Ovary (tissue), 9 donors: ENCODE data around the gene LRP1B. TPM values are rescaled to one million over a fixed set of nuclear protein-coding genes. Genes with fewer than 3 reads are reported as not detected.

Source experiments
- DNase-seq, 5 donors: peaks; one replicate each; pipeline ENCODE4 v3.0.0-alpha.2; 2019 to 2020
- H3K27ac ChIP-seq, 2 donors: fragments of 200-600 bp; one replicate each; pipeline versions ENCODE4 v1.5.1 to v1.8.0; 2019 to 2022
- H3K27me3 ChIP-seq: fragments of 200-600 bp; one replicate; pipeline ENCODE4 v1.8.0; 2022
- H3K36me3 ChIP-seq: fragments of 200-600 bp; sonication (generic); one replicate; pipeline ENCODE4 v1.5.1; 2019
- H3K4me1 ChIP-seq: one replicate; pipeline ENCODE4 v1.8.1; 2013; ENCODE audit warnings: mild to moderate bottlenecking, moderate library complexity; ENCODE audit not compliant: insufficient read depth
- H3K4me3 ChIP-seq: fragments of 200-600 bp; sonication (generic); one replicate; pipeline ENCODE4 v1.5.1; 2017
- H3K9me3 ChIP-seq, 2 donors: fragments of 200-600 bp in 1 of 2; sonication (generic) in 1 of 2; one replicate each; pipeline versions ENCODE4 v1.5.1 to v1.8.1; 2013 to 2019; ENCODE audit warnings: mild to moderate bottlenecking in 1 of 2, moderate library complexity in 1 of 2
- CTCF ChIP-seq, 3 donors: fragments of 450-650 bp in 2 of 3; fragments of 200-600 bp in 1 of 3; IDR thresholded peaks; one replicate each; pipeline versions ENCODE4 v1.5.1 to v1.8.0; 2016 to 2022; ENCODE audit warnings: antibody characterized with exemption in 3 of 3, mild to moderate bottlenecking in 1 of 3
- EP300 ChIP-seq: sonication (generic); formaldehyde crosslinking; IDR thresholded peaks from one replicate; pipeline ENCODE4 v1.6.1; 2017; ENCODE audit warnings: antibody characterized with exemption
- POLR2A ChIP-seq: fragments of 450-650 bp; IDR thresholded peaks from one replicate; pipeline ENCODE4 v1.6.1; 2017; ENCODE audit warnings: antibody characterized with exemption, mild to moderate bottlenecking, moderate library complexity
- WGBS, 3 donors: extraction: QIAGEN DNeasy Blood & Tissue Kit in 1 of 3; methylation state at CpG; one replicate each; pipeline versions ENCODE4 v1.1.5 to v1.1.7; 2013 to 2017; 5-methylcytosine and 5-hydroxymethylcytosine counted together
- intact Hi-C, 4 donors: fragments of 100-400 bp; cut with DNase I; formaldehyde crosslinking; loops; one replicate each; pipeline versions ENCODE4 v1.11.0 to v1.15.1; 2022 to 2023
- polyA plus RNA-seq, 2 donors: library from polyadenylated mRNA; stranded (reverse); fragments of 200-250 nt in 1 of 2; fragments of 350-450 nt in 1 of 2; fragmentation: Illumina TruSeq in 1 of 2; extraction: RNeasy Lipid Tissue Mini Kit (QIAGEN cat#74804) in 1 of 2; gene quantifications; one replicate each; pipeline ENCODE4 v1.2.3, GENCODE V29; 2013 to 2014
- total RNA-seq, 7 donors: library from RNA; depleted of rRNA in 2 of 7; stranded (reverse); fragments of >200 nt in 2 of 7; fragmentation: NEBNext Ultra II Directional in 3 of 7; extraction: Animal tissue kit (Norgen Biotek cat#: 25700) in 3 of 7; gene quantifications; one replicate each; pipeline versions ENCODE4 v1.1.0 to v1.2.4, GENCODE V29; 2016 to 2023
- donor health status: DM: no; HTN: no; CAD: no; lungs with moderate emphysema.
- donor health status: DM: no; HTN: no; CAD: no.
- donor health status: Bipolar disorder and iron deficiency.
- donor health status: DM: yes; HTN: yes; CAD: no.
- donor health status: DM: no; HTN: no; CAD: no.
- donor health status: DM: yes; HTN: yes; CAD: no.

The LRP1B gene
- total and polyA plus RNA-seq, 9 donors: 0.08 to 2.6 (median 0.37) TPM

GRCh38 chr2:140786585-140786984, 1344.2 kb downstream of the LRP1B start:
- Histone ChIP-seq H3K36me3 (no peaks in the 10 kb centered on the region), H3K9me3 (no peaks in the 10 kb centered on the region), H3K27me3 (no peaks in the 10 kb centered on the region), H3K4me1 (no peaks in the 10 kb centered on the region), H3K27ac (no peak overlapping the region), H3K4me3 (no peak overlapping the region)
- DNase-seq: no peak
- no peak for TF ChIP-seq EP300
- TF ChIP-seq POLR2A: no peak
- TF ChIP-seq CTCF (IDR thresholded peaks at IDR 0.05): no peak
- intact Hi-C loops: no loop called here
- WGBS, 3 donors: 85 to 88% (median 88%) methylated on average over 2 of the region's 2 CpGs

- H3K36me3 ChIP-seq: no peaks in the 10 kb centered on the region
- DNase-seq: no peak
- no peaks in the 10 kb centered on the region for H3K9me3 ChIP-seq
- intact Hi-C loops: no loop called here
- no peak overlapping the region for H3K4me3 ChIP-seq
- no peaks in the 10 kb centered on the region for H3K4me1 ChIP-seq
- no peaks in the 10 kb centered on the region for H3K27me3 ChIP-seq
- TF ChIP-seq CTCF (IDR thresholded peaks at IDR 0.05): no peak
- no peak for TF ChIP-seq POLR2A
- TF ChIP-seq EP300: no peak
- no peak overlapping the region for H3K27ac ChIP-seq
These were observed 1355.4 kb downstream of the LRP1B start for GRCh38 chr2:140775411-140775810.

DNA sequence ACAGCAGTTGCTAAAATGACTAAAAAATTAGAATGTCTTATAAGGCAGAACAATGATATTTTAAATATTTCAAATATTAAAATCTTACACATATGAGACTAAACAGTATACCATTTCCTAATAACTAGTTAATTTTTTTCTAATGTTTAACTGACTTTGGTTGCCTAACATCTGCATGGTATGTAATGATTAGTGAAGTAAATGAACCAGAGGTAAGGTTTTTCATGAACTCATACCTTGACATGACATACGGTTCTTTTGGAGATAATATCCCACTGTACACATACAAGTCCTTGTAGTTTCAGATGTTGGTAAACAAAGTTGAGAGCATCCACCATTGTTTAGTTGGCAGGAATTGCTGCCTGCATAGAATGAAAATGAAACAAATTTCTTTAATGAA, 1360.2 kb downstream of the LRP1B start:
- H3K27ac ChIP-seq: no peak overlapping the region
- H3K9me3 ChIP-seq: no peaks in the 10 kb centered on the region
- TF ChIP-seq POLR2A (no peak), CTCF (IDR thresholded peaks at IDR 0.05) (no peak), EP300 (no peak)
- H3K36me3 ChIP-seq: no peaks in the 10 kb centered on the region
- no peaks in the 10 kb centered on the region for H3K4me1 ChIP-seq
- intact Hi-C loops: no loop called here
- H3K4me3 ChIP-seq: no peak overlapping the region
- no peak for DNase-seq
- 80 to 82% (median 80%) methylated on average over 1 of the region's 1 CpG for WGBS, 3 donors
- no peaks in the 10 kb centered on the region for H3K27me3 ChIP-seq

DNA sequence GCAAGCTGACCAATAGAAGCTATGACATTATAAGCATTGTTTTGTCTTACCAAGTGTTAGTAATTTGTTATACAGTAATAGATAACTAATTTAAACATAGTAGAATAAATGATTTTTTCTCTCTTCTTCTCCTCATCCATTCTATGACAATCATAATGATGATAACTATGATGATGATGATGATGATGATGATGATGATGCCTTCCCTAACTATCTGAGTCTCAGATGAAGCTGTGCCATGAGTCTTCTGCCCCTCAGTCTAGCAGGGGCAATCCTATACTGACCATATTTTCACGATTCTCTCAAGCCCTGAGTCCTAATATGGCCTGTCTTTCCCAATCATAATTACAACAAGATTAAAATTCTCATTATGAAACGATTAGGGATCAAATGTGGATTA, 1369.0 kb downstream of the LRP1B start:
- no peak overlapping the region for H3K4me3 ChIP-seq
- TF ChIP-seq EP300 (no peak), POLR2A (no peak), CTCF (IDR thresholded peaks at IDR 0.05) (no peak)
- no peaks in the 10 kb centered on the region for H3K4me1 ChIP-seq
- no peaks in the 10 kb centered on the region for H3K36me3 ChIP-seq
- H3K27ac ChIP-seq: no peak overlapping the region
- H3K9me3 ChIP-seq: no peaks in the 10 kb centered on the region
- intact Hi-C loops: no loop called here
- WGBS, 3 donors: 77 to 81% (median 80%) methylated on average over 2 of the region's 2 CpGs
- no peak for DNase-seq
- no peaks in the 10 kb centered on the region for H3K27me3 ChIP-seq
